ENCODE measurements around the gene PSG4. TPM values are rescaled to one million over a fixed set of nuclear protein-coding genes. Genes with fewer than 3 reads are reported as not detected.
"Not testable (repeated sequence)": the region's sequence is repeated elsewhere in the genome, so short reads cannot be mapped to it uniquely, and the experiment has no call there.

PSG4 gene
- total RNA-seq = not detected

- not testable (repeated sequence) for ATAC-seq; DNase-seq; H3K36me3 Mint-ChIP-seq (ENCODE audit: insufficient read depth); H3K4me3 Mint-ChIP-seq; H3K9me3 Mint-ChIP-seq; H3K4me1 Mint-ChIP-seq (ENCODE audit: low read depth)
- peaks cover 14% of the 10 kb centered on the region for H3K27me3 Mint-ChIP-seq (ENCODE audit: low read depth)
Measured at GRCh38 chr19:43205471-43206105, at the start of gene PSG4. TSS of gene PSG4 (minus strand) at chr19:43205638. CDS start at chr19:43205536, 102 bp downstream.

- peaks cover 32% of the 10 kb centered on the region for H3K27me3 Mint-ChIP-seq (ENCODE audit: low read depth)
- not testable (repeated sequence) for H3K4me3 Mint-ChIP-seq; DNase-seq; H3K36me3 Mint-ChIP-seq (ENCODE audit: insufficient read depth); H3K4me1 Mint-ChIP-seq (ENCODE audit: low read depth); ATAC-seq; H3K9me3 Mint-ChIP-seq
Measured at GRCh38 chr19:43251428-43251827, 46.0 kb upstream of the PSG4 start.

GRCh38 chr19:43250296-43250695, 44.9 kb upstream of the PSG4 start:
- not testable (repeated sequence) for ATAC-seq; H3K4me1 Mint-ChIP-seq (ENCODE audit: low read depth); DNase-seq; H3K9me3 Mint-ChIP-seq; H3K4me3 Mint-ChIP-seq; H3K36me3 Mint-ChIP-seq (ENCODE audit: insufficient read depth)
- peaks cover 32% of the 10 kb centered on the region for H3K27me3 Mint-ChIP-seq (ENCODE audit: low read depth)

- not testable (repeated sequence) for H3K4me3 Mint-ChIP-seq; ATAC-seq; H3K36me3 Mint-ChIP-seq (ENCODE audit: insufficient read depth); DNase-seq; H3K9me3 Mint-ChIP-seq; H3K4me1 Mint-ChIP-seq (ENCODE audit: low read depth)
- H3K27me3 Mint-ChIP-seq (ENCODE audit: low read depth) = peaks cover 28% of the 10 kb centered on the region
Measured at GRCh38 chr19:43248635-43249002, 43.2 kb upstream of the PSG4 start.

GRCh38 chr19:43247243-43247880, 41.9 kb upstream of the PSG4 start:
- not testable (repeated sequence) for DNase-seq; H3K36me3 Mint-ChIP-seq (ENCODE audit: insufficient read depth); H3K9me3 Mint-ChIP-seq; H3K4me1 Mint-ChIP-seq (ENCODE audit: low read depth); H3K4me3 Mint-ChIP-seq; ATAC-seq
- peaks cover 28% of the 10 kb centered on the region for H3K27me3 Mint-ChIP-seq (ENCODE audit: low read depth)

GRCh38 chr19:43245848-43246247, 40.4 kb upstream of the PSG4 start:
- not testable (repeated sequence) for H3K4me1 Mint-ChIP-seq (ENCODE audit: low read depth); ATAC-seq; DNase-seq; H3K4me3 Mint-ChIP-seq; H3K36me3 Mint-ChIP-seq (ENCODE audit: insufficient read depth)
- Mint-ChIP-seq H3K27me3 (ENCODE audit: low read depth) (peaks cover 19% of the 10 kb centered on the region), H3K9me3 (peaks cover 13% of the 10 kb centered on the region)

GRCh38 chr19:43242211-43242610, 36.8 kb upstream of the PSG4 start:
- DNase-seq; H3K4me1 Mint-ChIP-seq (ENCODE audit: low read depth); ATAC-seq; H3K27me3 Mint-ChIP-seq (ENCODE audit: low read depth); H3K4me3 Mint-ChIP-seq; H3K36me3 Mint-ChIP-seq (ENCODE audit: insufficient read depth): not testable (repeated sequence)
- H3K9me3 Mint-ChIP-seq = peaks cover 28% of the 10 kb centered on the region

- not testable (repeated sequence) for H3K4me3 Mint-ChIP-seq; H3K4me1 Mint-ChIP-seq (ENCODE audit: low read depth); H3K27me3 Mint-ChIP-seq (ENCODE audit: low read depth); DNase-seq; H3K36me3 Mint-ChIP-seq (ENCODE audit: insufficient read depth); ATAC-seq
- H3K9me3 Mint-ChIP-seq = peaks cover 31% of the 10 kb centered on the region
Measured at GRCh38 chr19:43238213-43238612, 32.8 kb upstream of the PSG4 start.

GRCh38 chr19:43235686-43236085, 30.2 kb upstream of the PSG4 start:
- ATAC-seq; DNase-seq; H3K27me3 Mint-ChIP-seq (ENCODE audit: low read depth): not testable (repeated sequence)

GRCh38 chr19:43229315-43229714, 23.9 kb upstream of the PSG4 start:
- H3K9me3 Mint-ChIP-seq = peaks cover 58% of the 10 kb centered on the region
- ATAC-seq (no peak), DNase-seq (no peak)
- H3K27me3 Mint-ChIP-seq (ENCODE audit: low read depth) = no peaks in the 10 kb centered on the region
- peaks cover 8% of the 10 kb centered on the region for H3K36me3 Mint-ChIP-seq (ENCODE audit: insufficient read depth)
- H3K4me3 Mint-ChIP-seq = no peak overlapping the region
- H3K4me1 Mint-ChIP-seq (ENCODE audit: low read depth) = no peaks in the 10 kb centered on the region

More at GRCh38 chr19:43235686-43236085, 30.2 kb upstream of the PSG4 start:
- not testable (repeated sequence) for H3K4me1 Mint-ChIP-seq (ENCODE audit: low read depth); H3K4me3 Mint-ChIP-seq; H3K36me3 Mint-ChIP-seq (ENCODE audit: insufficient read depth)
- H3K9me3 Mint-ChIP-seq = peaks cover 34% of the 10 kb centered on the region

- H3K9me3 Mint-ChIP-seq = peaks cover 58% of the 10 kb centered on the region
- H3K4me3 Mint-ChIP-seq; H3K36me3 Mint-ChIP-seq (ENCODE audit: insufficient read depth); ATAC-seq; DNase-seq; H3K27me3 Mint-ChIP-seq (ENCODE audit: low read depth); H3K4me1 Mint-ChIP-seq (ENCODE audit: low read depth): not testable (repeated sequence)
Measured at GRCh38 chr19:43228730-43229129, 23.3 kb upstream of the PSG4 start.

- H3K4me1 Mint-ChIP-seq (ENCODE audit: low read depth); ATAC-seq; H3K4me3 Mint-ChIP-seq; H3K36me3 Mint-ChIP-seq (ENCODE audit: insufficient read depth); H3K27me3 Mint-ChIP-seq (ENCODE audit: low read depth); DNase-seq: not testable (repeated sequence)
- peaks cover 52% of the 10 kb centered on the region for H3K9me3 Mint-ChIP-seq
Measured at GRCh38 chr19:43226986-43227385, 21.5 kb upstream of the PSG4 start.

GRCh38 chr19:43224855-43225253, 19.4 kb upstream of the PSG4 start:
- ATAC-seq (no peak), DNase-seq (no peak)
- Mint-ChIP-seq H3K36me3 (ENCODE audit: insufficient read depth) (peaks cover 5% of the 10 kb centered on the region), H3K4me3 (no peak overlapping the region), H3K27me3 (ENCODE audit: low read depth) (no peaks in the 10 kb centered on the region), H3K4me1 (ENCODE audit: low read depth) (no peaks in the 10 kb centered on the region), H3K9me3 (peaks cover 40% of the 10 kb centered on the region)

GRCh38 chr19:43224201-43224854, 18.9 kb upstream of the PSG4 start:
- peaks cover 34% of the 10 kb centered on the region for H3K9me3 Mint-ChIP-seq
- H3K36me3 Mint-ChIP-seq (ENCODE audit: insufficient read depth); DNase-seq; H3K4me3 Mint-ChIP-seq; H3K27me3 Mint-ChIP-seq (ENCODE audit: low read depth); H3K4me1 Mint-ChIP-seq (ENCODE audit: low read depth); ATAC-seq: not testable (repeated sequence)

- H3K4me3 Mint-ChIP-seq; ATAC-seq; H3K36me3 Mint-ChIP-seq (ENCODE audit: insufficient read depth); H3K4me1 Mint-ChIP-seq (ENCODE audit: low read depth); H3K27me3 Mint-ChIP-seq (ENCODE audit: low read depth); DNase-seq: not testable (repeated sequence)
- H3K9me3 Mint-ChIP-seq = peaks cover 19% of the 10 kb centered on the region
Measured at GRCh38 chr19:43221891-43222290, 16.5 kb upstream of the PSG4 start.

All from activated T-cell treated with anti-CD3 and anti-CD28 coated beads, Interleukin-2, amount 50 U/mL, for 4 hours (primary cell).